DMS153 treated with DMSO at 0.1 percent for 48 hours (cell line): ENCODE data around the gene KRTAP10-3.

ENCODE experiments used
- DNase-seq: peaks from one replicate; lab custom pipeline; 2025; ENCODE audit not compliant: unreplicated experiment; lab: John Stamatoyannopoulos, UW

The KRTAP10-3 gene

GRCh38 chr21:44519346-44520325 is 39.0 kb downstream of the KRTAP10-3 start:
- no peak for DNase-seq

DNA sequence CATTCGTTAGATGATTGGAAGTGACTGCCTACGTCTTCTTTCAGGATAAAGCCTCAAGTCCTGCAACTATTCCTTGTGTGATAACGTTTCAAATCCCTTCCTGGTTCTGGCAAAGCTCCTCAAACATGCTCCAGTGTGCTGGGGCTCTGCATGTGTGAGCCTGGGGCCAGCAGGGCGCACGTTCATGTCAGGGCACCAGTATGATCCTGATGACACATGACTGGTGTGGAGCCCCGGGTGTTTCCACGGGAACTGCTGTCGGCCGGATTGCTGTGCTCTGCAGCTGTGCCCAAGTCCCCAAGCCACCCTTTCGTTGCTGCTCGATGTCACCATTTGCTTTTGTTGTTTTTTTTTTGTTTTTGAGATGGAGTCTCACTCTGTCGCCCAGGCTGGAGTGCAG is 39.9 kb downstream of the KRTAP10-3 start:
- DNase-seq, result no peak

DNA sequence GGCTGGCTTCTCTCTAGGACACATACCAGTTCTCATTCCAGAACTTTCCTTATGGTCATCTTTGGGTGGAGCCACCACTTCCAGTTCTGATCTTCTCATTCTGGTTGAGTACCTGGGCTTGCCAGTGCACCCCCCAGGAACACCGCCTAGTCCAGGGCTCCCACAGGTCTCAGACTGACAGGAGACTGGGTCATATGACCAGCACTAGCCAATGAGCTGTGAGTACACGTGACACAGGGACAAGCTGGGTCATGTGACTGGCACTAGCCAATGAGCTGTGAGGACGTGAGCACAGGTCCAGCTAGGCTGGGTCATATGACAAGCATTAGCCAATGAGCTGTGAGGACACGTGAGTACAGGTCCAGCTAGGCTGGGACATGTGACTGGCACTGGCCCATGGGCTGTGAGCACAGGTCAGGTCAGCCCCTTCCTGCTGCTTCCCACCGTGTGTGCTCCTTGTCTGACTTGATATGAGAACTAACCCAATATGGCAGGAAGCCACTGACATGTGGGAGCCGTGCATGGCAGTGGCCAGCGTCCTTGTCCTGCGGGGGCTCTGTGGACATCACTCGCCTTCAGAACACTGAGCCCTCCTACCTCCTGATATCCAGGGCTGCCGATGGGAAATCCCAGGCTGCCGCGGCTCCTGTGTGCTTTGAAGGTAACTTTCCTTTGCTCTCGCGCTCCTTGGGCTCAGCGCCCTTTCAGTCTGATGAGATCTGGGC is 41.3 kb downstream of the KRTAP10-3 start:
- DNase-seq, result no peak

DNA sequence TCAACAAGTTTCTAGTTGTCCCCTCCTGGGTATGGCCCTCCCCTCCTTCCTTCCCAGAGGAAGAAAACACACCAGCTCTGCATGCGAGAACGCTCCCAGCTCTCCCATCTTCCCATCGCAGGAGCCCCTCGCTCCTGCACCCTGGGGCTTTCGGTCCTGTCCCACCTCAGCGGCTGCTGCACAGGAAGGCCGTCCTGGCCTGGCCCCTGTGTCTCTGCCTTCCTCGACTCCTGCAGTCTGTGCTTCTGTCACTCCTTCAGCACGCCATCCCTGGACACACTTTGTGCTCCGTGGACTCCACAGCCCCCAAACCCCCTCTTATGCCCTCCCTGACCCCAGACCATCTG is 41.8 kb downstream of the KRTAP10-3 start:
- no peak for DNase-seq

DNA sequence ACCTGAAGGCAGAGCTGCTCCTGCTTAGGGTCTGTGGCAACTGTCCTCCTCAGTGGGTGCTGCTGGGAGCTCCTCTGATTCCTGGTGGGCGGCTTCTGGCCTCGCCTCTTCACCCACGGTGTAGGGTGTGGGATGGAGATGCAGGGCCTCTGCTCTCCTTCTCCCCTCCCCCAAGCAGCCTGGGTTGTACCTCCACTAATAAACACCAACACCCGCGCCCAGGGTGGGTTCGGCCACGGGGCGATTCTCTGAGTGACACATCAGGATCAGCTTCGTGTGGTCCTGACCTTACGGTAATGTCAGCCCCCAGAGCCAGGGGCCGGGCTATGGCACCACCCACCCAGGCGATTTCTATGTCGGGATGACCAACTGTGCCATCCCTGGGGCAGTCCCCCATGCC is 42.3 kb downstream of the KRTAP10-3 start:
- DNase-seq, result no peak

DNA sequence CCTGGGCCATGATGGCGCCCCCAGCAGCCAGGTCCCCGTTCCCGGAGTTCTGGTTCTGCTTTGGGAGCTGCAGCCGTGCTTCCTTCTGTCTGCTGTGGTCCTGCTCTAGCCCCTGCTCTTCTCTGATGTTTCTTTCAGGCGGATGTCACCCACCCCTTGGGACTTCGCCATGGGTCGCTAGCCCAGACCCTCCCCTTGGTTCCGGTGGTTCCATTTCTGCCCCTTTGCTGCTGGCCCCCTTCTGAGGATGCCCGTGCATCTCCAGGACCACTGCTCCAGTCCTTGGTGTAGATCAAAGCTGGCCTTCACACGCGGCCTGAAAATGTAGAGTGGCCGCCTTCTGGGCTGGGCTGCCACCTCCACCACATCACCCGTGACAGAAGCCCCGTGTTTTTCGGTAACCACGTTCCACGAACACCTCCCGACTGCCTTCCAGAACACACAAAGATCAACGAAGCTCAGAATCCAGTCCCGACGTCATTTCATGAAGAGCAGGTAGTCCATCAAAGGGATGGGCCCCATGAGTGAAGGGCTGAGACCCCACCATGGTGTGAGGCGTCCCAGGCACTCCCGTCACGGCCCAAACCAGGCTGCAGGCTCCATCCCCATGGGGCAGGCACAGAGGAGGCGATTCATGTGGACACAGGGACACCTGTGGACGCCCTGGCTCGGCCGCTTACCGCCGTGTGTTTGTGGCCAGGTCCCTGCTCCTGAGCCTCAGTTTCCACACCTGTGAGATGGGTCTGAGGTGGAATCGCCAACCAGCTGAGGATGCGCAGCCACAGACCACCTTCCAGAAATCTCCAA is 43.0 kb downstream of the KRTAP10-3 start:
- DNase-seq, result no peak

DNA sequence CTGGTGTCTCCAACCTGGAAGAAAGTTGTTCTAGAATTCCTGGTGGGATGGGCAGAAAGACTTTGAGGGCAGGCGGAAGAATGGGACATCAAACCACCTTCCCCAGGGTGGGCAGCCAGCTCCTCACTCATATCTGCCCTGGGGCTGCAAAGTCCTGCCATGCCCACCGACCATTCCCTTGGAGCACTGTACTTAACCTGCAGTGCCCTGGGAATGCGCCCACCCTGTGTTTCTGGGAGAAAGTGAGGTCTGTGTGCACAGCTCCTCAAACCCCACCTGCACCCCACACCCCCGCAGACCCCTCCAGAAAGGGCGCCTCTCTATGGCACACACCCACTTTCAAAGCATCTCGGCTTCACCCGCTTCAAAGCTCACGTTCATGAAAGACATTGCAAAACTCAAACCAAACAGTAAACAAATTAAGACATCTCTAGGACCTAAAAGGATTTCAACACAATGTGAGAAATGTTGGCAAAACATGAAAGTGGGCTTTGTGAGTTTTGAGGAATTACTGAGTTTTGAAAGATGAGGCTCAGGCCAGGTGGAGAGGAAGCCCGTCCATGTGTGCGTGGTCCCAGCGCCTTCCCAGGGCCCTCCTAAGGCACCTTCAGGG is 43.7 kb downstream of the KRTAP10-3 start:
- no peak for DNase-seq

DNA sequence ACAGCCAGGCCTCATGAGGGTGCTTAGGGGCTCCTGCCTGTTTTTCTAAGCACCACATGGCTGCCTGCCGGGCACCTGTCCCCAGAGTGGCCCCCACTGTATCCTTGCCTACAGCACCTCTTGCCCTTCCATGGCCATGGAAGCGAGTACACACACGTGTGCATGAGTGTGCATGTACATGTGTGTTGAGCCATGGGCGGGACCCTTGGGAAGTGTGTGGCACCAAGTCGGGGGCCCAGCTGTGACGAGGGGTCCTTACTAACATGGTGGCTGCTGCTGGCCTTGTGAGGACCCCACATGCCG is 44.4 kb downstream of the KRTAP10-3 start:
- DNase-seq, result no peak

DNA sequence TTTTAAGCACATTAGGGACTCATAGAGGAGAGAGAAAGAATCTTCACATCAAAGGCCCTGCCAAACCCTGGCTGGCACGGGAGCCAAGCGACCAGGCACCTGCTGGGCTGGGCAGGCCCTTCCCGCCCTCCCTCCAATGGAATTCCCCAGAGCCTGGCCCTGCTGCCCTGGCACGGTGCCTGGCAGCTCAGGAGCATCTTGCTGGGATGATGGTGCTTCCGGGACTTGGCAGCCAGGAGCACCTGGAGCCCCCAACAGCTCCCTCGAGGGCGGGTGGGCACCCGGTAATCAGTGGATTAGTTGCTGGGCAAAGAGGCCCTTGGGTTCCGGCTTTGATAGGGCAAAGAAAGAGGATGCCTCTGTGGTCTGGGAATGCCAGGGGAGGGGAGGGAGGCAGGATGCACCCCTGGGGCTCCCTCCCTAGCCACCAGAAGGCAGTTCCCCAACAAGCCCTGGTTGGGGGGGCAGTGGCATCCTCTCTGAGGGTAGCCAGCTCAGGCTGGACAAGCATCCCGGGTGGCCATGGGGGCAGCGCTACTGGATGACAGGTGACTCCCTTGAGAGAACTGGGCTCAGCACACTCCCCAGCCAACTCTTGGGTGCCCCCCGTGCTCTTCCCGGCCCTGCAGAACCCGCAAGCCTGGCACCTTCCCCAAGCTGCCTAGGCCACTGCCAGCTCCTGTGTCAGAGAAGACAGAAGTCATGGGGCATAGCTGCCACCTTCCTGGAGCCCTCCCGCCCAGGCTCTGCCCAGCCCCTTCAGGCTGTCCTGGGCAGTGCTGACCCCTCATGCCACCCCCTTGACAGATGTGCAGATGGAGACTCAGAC is 45.0 kb downstream of the KRTAP10-3 start:
- DNase-seq, result peak; percentile 21

DNA sequence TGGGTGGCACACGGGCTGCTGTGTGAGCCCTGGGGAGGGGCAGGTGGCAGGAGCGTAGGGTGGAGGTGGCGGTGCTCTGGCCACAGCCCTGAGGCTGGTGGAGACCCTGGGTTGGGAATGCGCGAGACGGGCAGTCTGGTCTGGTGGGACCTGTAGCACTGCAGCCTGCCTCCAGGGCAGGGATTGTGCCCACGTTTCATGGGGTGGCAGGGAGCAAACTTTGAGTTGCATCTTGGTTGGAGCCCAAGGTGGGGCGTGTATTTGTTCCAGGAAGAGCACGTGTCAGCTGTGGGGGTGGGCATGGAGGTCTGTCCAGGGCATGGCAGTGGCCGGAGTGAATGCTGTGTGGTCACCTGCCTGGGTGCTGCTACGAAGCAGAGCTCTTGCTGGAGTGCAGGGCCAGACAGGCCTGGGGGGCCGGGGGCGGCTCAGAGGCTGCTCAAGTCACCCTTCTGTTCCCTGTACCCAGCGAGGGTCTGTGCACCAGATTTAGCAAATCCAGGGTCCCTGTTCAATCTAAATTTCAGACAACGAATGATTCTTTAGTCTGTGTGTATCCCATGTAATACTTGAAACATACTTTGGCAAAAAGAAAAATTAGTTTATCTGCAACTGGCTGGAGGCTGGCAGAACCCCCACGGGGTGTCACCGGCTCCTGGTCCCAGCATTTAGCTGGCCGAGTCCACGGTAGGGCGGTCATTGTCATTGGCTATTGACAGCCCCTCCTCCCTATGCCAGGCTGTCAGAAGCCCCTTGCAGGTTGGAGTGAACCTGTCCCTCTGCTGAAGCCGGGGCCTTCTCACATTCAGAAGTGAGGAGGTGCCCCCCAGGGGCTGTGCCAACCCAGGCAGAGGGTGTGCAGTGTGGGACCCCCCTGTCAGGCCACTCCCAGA is 45.9 kb downstream of the KRTAP10-3 start:
- DNase-seq, result no peak

DNA sequence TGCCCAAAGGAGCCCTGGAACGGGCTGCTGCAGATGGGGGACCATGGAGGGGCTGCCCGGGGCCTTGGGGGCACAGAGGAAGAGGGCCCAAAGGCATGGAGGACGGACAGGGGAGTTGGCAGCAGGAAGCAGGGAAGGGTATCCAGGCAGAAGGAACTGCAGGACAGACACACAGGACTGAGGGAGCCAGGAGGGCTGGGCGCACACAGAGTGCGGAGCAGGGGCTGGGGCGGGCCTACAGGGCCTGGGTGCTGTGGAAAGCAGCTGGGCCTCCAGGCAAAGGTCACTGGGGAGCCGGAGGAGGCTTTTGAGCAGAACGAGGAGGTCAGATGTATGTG is 46.7 kb downstream of the KRTAP10-3 start:
- DNase-seq, result no peak

GRCh38 chr21:44511219-44511937 is 47.2 kb downstream of the KRTAP10-3 start:
- no peak for DNase-seq

GRCh38 chr21:44510508-44511218 is 47.9 kb downstream of the KRTAP10-3 start:
- DNase-seq, result peak; percentile 23

GRCh38 chr21:44510109-44510507 is 48.5 kb downstream of the KRTAP10-3 start:
- DNase-seq, result no peak

- DNase-seq, result no peak
Observed at GRCh38 chr21:44509539-44509938, 49.1 kb downstream of the KRTAP10-3 start.

GRCh38 chr21:44508711-44509445 is 49.7 kb downstream of the KRTAP10-3 start:
- DNase-seq, result no peak

- no peak for DNase-seq
Observed at GRCh38 chr21:44508426-44508710, 50.2 kb downstream of the KRTAP10-3 start.
